Astrocyte (in vitro differentiated cells and primary cell): ENCODE data around the gene ANKRD24.

Experiments
- EZH2 ChIP-seq: IDR thresholded peaks from 2 replicates; pipeline ENCODE4 v1.6.1; 2012; ENCODE audit warnings: mild to moderate bottlenecking, low read length, inconsistent platforms; ENCODE audit not compliant: insufficient read depth
- TF ChIP-seq, protein P1 (sequence below): IDR thresholded peaks from 2 replicates; pipeline ENCODE4 v1.5.1; 2011; ENCODE audit warnings: low read depth, mild to moderate bottlenecking, inconsistent platforms, low read length, moderate library complexity; ENCODE audit not compliant: insufficient read depth

DNA sequence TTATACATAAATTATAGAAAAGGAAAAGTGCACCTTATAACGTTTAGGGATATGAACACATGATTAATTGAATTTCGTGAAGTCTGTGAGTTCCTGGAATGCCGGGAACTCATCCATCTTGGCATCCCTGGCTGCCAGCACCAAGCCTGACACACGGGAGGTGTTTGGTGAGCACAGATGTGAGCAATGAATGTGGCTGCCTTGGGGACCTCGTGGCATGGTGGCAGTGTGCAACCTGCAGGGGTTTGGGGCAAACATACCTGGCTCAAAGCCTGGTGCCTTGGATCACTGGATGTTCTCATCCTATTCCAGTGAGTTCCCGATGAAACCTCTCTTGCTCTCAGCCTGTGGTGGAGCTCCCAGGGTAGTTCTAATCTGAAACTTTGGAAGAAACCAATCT lies 48.1 kb upstream of the ANKRD24 start:
- TF ChIP-seq EZH2 = no peak
- TF ChIP-seq, protein P1, sequence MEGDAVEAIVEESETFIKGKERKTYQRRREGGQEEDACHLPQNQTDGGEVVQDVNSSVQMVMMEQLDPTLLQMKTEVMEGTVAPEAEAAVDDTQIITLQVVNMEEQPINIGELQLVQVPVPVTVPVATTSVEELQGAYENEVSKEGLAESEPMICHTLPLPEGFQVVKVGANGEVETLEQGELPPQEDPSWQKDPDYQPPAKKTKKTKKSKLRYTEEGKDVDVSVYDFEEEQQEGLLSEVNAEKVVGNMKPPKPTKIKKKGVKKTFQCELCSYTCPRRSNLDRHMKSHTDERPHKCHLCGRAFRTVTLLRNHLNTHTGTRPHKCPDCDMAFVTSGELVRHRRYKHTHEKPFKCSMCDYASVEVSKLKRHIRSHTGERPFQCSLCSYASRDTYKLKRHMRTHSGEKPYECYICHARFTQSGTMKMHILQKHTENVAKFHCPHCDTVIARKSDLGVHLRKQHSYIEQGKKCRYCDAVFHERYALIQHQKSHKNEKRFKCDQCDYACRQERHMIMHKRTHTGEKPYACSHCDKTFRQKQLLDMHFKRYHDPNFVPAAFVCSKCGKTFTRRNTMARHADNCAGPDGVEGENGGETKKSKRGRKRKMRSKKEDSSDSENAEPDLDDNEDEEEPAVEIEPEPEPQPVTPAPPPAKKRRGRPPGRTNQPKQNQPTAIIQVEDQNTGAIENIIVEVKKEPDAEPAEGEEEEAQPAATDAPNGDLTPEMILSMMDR = no peak
